Natural killer cell (primary cell): Measurements from ENCODE around the gene TMA7. TPM values are rescaled to one million over a fixed set of nuclear protein-coding genes. Genes with fewer than 3 reads are reported as not detected.
A peak's percentile ranks its signal among the peaks of the same experiment; 100 is the strongest.
"Not testable (repeated sequence)": the region's sequence is repeated elsewhere in the genome, so short reads cannot be mapped to it uniquely, and the experiment has no call there.

Source experiments
- ATAC-seq, 3 donors: fragments of 150-1000 bp in 2 of 3; fragments of 200-7000 bp in 1 of 3; cut with Tn5 transposase; 1 replicate in 1 of 3; 2 replicates in 2 of 3; pipeline ENCODE4 v1.10.0; 2021; ENCODE audit warnings: mild to moderate bottlenecking in 2 of 3, moderate library complexity in 2 of 3
- DNase-seq, 2 donors: peaks; one replicate each; pipeline versions ENCODE4 v3.0.0 to v3.0.0-alpha.2; 2013 to 2021; ENCODE audit warnings: mixed read lengths in 1 of 2
- H3K27ac ChIP-seq: one replicate; pipeline ENCODE4 v1.5.1; 2013; ENCODE audit warnings: mild to moderate bottlenecking, low read length
- H3K27me3 ChIP-seq: one replicate; pipeline ENCODE4 v1.6.1; 2013; ENCODE audit warnings: low read length; ENCODE audit not compliant: control insufficient read depth, insufficient read depth
- H3K36me3 ChIP-seq: one replicate; pipeline ENCODE4 v1.6.1; 2013; ENCODE audit warnings: low read length; ENCODE audit not compliant: control insufficient read depth, insufficient read depth
- H3K4me1 ChIP-seq: one replicate; pipeline ENCODE4 v1.6.1; 2013; ENCODE audit warnings: low read length; ENCODE audit not compliant: control insufficient read depth, insufficient read depth
- H3K4me3 ChIP-seq: one replicate; pipeline ENCODE4 v1.5.1; 2013; ENCODE audit warnings: low read length
- H3K9me3 ChIP-seq: one replicate; pipeline ENCODE4 v1.6.1; 2013; ENCODE audit warnings: low read length; ENCODE audit not compliant: control insufficient read depth, insufficient read depth
- H3K27ac Mint-ChIP-seq, 2 donors: one replicate each; pipeline ENCODE4 v1.8.0; 2022; ENCODE audit warnings: mild to moderate bottlenecking in 2 of 2, mixed read lengths in 2 of 2, moderate library complexity in 1 of 2
- H3K27me3 Mint-ChIP-seq, 2 donors: one replicate each; pipeline ENCODE4 v1.8.0; 2022; ENCODE audit warnings: low read depth in 2 of 2, mixed read lengths in 2 of 2
- H3K36me3 Mint-ChIP-seq: one replicate; pipeline ENCODE4 v1.8.0; 2022; ENCODE audit warnings: mixed read lengths
- H3K4me1 Mint-ChIP-seq, 2 donors: one replicate each; pipeline ENCODE4 v1.8.0; 2022; ENCODE audit warnings: mixed read lengths in 2 of 2
- H3K4me3 Mint-ChIP-seq: one replicate; pipeline ENCODE4 v1.8.0; 2022; ENCODE audit warnings: mild to moderate bottlenecking, moderate library complexity, mixed read lengths
- H3K9me3 Mint-ChIP-seq, 2 donors: one replicate each; pipeline ENCODE4 v1.8.0; 2022; ENCODE audit warnings: mixed read lengths in 2 of 2
- CTCF ChIP-seq: fragments of 200-600 bp; IDR thresholded peaks from one replicate; pipeline ENCODE4 v1.8.0; 2022; ENCODE audit warnings: antibody characterized with exemption
- WGBS: methylation state at CpG from one replicate; pipeline ENCODE4 v1.1.7; 2013; ENCODE audit warnings: missing lambda C conversion rate; ENCODE audit not compliant: insufficient coverage; 5-methylcytosine and 5-hydroxymethylcytosine counted together
- intact Hi-C: fragments of 100-400 bp; cut with micrococcal nuclease; formaldehyde crosslinking; loops from one replicate; pipeline ENCODE4 v1.14.2; 2022
- total RNA-seq, 4 donors: library from RNA; stranded (reverse); fragments of 120-200 nt in 1 of 4; gene quantifications; one replicate each; pipeline versions ENCODE4 v1.2.3 to v1.2.4, GENCODE V29; 2013 to 2022

The TMA7 gene
- total RNA-seq, 3 donors from 2014 or later (not counting 1 experiment from before 2014, with no cell fraction given) = 192 to 239 (median 229) TPM

GRCh38 chr3:48477959-48478520 is 38.0 kb downstream of the TMA7 start:
- intact Hi-C loops = loop anchor here (2.0 kb wide), 1 partner anchor 79 kb away; the partner anchor contains the start of gene PFKFB4
- peak overlapping the region; percentile 86 for H3K27ac ChIP-seq
- Mint-ChIP-seq H3K4me1 (peaks cover 42 to 44% of the 10 kb centered on the region in 2 donors), H3K27ac (peak overlapping the region; percentile 96 to 97), H3K9me3 (no peaks in the 10 kb centered on the region), H3K27me3 (no peaks in the 10 kb centered on the region), H3K4me3 (peak overlapping the region; percentile 81), H3K36me3 (no peaks in the 10 kb centered on the region)
- H3K36me3 ChIP-seq = no peaks in the 10 kb centered on the region
- ATAC-seq (no peak), DNase-seq (no peak)
- no peak for TF ChIP-seq CTCF
- H3K27me3 ChIP-seq = no peaks in the 10 kb centered on the region
- 79% methylated on average over 8 of the region's 9 CpGs for WGBS
- H3K4me3 ChIP-seq = peak overlapping the region; percentile 24
- H3K4me1 ChIP-seq = peaks cover 40% of the 10 kb centered on the region
- H3K9me3 ChIP-seq = no peaks in the 10 kb centered on the region

DNA sequence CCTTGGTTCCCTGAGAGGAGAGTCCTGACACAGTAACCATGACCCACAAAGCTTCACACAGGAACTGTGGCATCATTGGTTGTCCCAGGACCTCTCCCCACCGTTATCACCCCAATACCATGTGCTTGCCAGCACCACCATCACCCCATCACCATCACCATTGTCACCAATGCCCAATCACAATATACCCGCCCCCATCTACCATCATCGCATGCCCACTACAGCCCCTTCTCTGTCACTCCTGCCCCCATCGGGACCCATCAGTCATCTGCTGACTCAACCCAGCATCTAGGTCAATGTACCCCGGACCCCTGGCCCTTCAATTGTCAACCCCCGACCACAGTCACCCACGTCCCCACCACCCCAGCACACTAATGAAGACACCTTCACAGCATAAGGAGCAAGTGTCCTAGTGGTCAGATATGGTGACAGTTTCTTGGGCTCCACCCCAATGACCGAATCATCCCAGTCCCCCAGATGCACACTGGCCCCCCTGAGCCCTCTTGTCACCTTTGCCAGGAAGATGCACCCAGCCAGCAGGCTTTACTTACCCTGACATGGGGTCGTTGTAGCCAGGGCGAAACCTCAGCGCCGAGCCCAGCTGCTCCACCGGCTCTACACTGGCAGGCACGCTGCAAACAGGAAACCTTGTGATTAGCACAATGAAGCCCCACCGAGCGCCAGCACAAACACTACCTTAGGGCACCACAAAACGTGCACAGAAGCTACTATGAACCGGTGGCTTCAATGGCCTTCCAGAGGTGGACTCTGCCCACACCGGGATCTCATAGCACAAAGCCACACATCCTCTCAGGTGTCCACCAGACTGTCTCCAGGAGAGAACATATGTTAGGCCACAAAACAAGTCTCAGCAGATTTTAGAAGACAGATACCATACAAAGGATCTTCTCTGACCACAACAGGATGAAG is 38.8 kb downstream of the TMA7 start:
- H3K27ac Mint-ChIP-seq = peak overlapping the region; percentile 96 to 97
- no peaks in the 10 kb centered on the region for H3K36me3 Mint-ChIP-seq
- peaks cover 33% of the 10 kb centered on the region for H3K4me1 ChIP-seq
- H3K4me3 ChIP-seq = peak overlapping the region; percentile 24
- H3K4me3 Mint-ChIP-seq = peak overlapping the region; percentile 81
- peak; percentile 64 to 81 for DNase-seq
- peak; percentile 72 to 87 (median 81) for ATAC-seq
- WGBS = 13% methylated on average over 19 of the region's 19 CpGs
- no peaks in the 10 kb centered on the region for H3K9me3 Mint-ChIP-seq
- H3K4me1 Mint-ChIP-seq = peaks cover 35 to 37% of the 10 kb centered on the region in 2 donors
- no peaks in the 10 kb centered on the region for H3K27me3 ChIP-seq
- no peaks in the 10 kb centered on the region for H3K36me3 ChIP-seq
- no peaks in the 10 kb centered on the region for H3K9me3 ChIP-seq
- intact Hi-C loops = loop anchor here (1.0 to 2.0 kb wide), 2 partner anchors 39 to 78 kb away; partner anchors contain the start of genes CCDC51, PFKFB4 and TMA7
- H3K27ac ChIP-seq = peak overlapping the region; percentile 86
- TF ChIP-seq CTCF = no peak
- no peaks in the 10 kb centered on the region for H3K27me3 Mint-ChIP-seq

DNA sequence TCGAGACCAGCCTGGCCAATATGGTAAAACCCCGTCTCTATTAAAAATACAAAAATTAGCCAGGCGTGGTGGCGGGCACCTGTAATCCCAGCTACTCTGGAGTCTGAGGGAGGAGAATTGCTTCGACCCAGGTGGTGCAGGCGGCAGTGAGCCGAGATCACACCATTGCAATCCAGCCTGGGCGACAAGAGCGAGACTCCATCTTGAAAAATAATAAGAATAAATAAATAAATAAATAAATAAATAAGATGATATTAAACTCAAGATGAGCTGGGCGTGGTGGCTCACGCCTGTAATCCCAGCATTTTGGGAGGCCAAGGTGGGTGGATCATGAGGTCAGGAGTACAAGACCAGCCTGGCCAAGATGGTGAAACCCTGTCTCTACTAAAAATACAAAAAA is 40.8 kb downstream of the TMA7 start:
- H3K27ac ChIP-seq, H3K4me3 Mint-ChIP-seq, H3K36me3 Mint-ChIP-seq, intact Hi-C loops, H3K27me3 Mint-ChIP-seq, H3K4me3 ChIP-seq, H3K9me3 ChIP-seq, H3K27me3 ChIP-seq, ATAC-seq, DNase-seq, H3K36me3 ChIP-seq, H3K9me3 Mint-ChIP-seq, H3K27ac Mint-ChIP-seq: not testable (repeated sequence)
- 98% methylated on average over 7 of the region's 11 CpGs for WGBS
- peaks cover 33% of the 10 kb centered on the region for H3K4me1 ChIP-seq
- peaks cover 26% of the 10 kb centered on the region in 2 donors for H3K4me1 Mint-ChIP-seq

- H3K27me3 ChIP-seq, H3K4me3 Mint-ChIP-seq, H3K9me3 Mint-ChIP-seq, H3K27me3 Mint-ChIP-seq, H3K36me3 Mint-ChIP-seq, H3K9me3 ChIP-seq, H3K27ac ChIP-seq, DNase-seq, ATAC-seq, intact Hi-C loops, H3K36me3 ChIP-seq, H3K4me3 ChIP-seq, H3K27ac Mint-ChIP-seq: not testable (repeated sequence)
- H3K4me1 Mint-ChIP-seq = peaks cover 21% of the 10 kb centered on the region in 2 donors
- WGBS = 93% methylated on average over 6 of the region's 6 CpGs
- peaks cover 23% of the 10 kb centered on the region for H3K4me1 ChIP-seq
Measured at GRCh38 chr3:48482822-48483221, 42.8 kb downstream of the TMA7 start.
